ENCODE data around the gene PRPF40B. TPM values are rescaled to one million over a fixed set of nuclear protein-coding genes. Genes with fewer than 3 reads are reported as not detected.

The PRPF40B gene
- total RNA-seq, 4 donors from 2014 or later, result 3.4 to 10.1 (median 6.7) TPM

- no peak for TF ChIP-seq CTCF (IDR thresholded peaks at IDR 0.05; ENCODE audit: low read depth)
These were observed 40.8 kb downstream of the PRPF40B start for GRCh38 chr12:49664167-49664566.

GRCh38 chr12:49664591-49665239 lies 41.4 kb downstream of the PRPF40B start:
- no peak for TF ChIP-seq CTCF (IDR thresholded peaks at IDR 0.05; ENCODE audit: low read depth)

GRCh38 chr12:49665384-49665783 lies 42.0 kb downstream of the PRPF40B start:
- TF ChIP-seq CTCF (IDR thresholded peaks at IDR 0.05; ENCODE audit: low read depth), result no peak

- no peak for TF ChIP-seq CTCF (IDR thresholded peaks at IDR 0.05; ENCODE audit: low read depth)
These were observed 42.8 kb downstream of the PRPF40B start for GRCh38 chr12:49666176-49666575.

- no peak for TF ChIP-seq CTCF (IDR thresholded peaks at IDR 0.05; ENCODE audit: low read depth)
These were observed 44.1 kb downstream of the PRPF40B start for GRCh38 chr12:49667325-49668090.

- no peak for TF ChIP-seq CTCF (IDR thresholded peaks at IDR 0.05; ENCODE audit: low read depth)
These were observed 46.4 kb downstream of the PRPF40B start for GRCh38 chr12:49669796-49670195.

GRCh38 chr12:49671031-49671765 lies 47.8 kb downstream of the PRPF40B start:
- TF ChIP-seq CTCF (IDR thresholded peaks at IDR 0.05; ENCODE audit: low read depth), result no peak
